SH-SY5Y (cell line): Measurements from ENCODE around the gene BRD1.

Experiments
- GATA2 ChIP-seq: IDR thresholded peaks from 2 replicates; pipeline ENCODE4 v1.6.1; 2011; ENCODE audit warnings: mild to moderate bottlenecking, low read depth, low read length
- GATA3 ChIP-seq: IDR thresholded peaks from 2 replicates; pipeline ENCODE4 v1.6.1; 2011; ENCODE audit warnings: low read depth, mild to moderate bottlenecking, low read length, moderate library complexity

DNA sequence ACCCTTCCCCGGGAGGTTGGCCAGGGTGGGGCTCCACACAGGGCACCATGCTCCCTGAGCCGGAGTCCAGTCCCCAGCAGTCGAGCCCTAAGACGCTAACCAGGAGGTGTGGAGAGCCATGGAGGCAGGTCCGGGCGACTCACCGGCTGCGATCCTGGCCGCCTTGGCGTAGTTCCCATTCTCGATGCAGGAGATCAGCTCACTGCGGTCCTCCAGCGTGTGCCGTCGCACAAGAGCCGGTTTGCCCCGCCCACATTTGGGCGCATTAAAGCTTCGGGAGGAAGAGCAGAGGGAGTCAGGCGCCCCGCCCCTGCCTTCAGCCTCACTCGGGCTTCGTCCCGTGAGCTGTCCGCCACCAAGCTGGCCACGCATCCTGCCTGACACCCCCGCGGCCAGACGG lies 50.8 kb downstream of the BRD1 start:
- TF ChIP-seq GATA2 (no peak), GATA3 (no peak)
